GM23248 (cell line): ENCODE results near the gene PIF1.

Source experiments
- EZH2 ChIP-seq: fragments of 200-600 bp; sonication (generic); IDR thresholded peaks from 2 replicates; pipeline ENCODE4 v1.6.1; 2018; ENCODE audit warnings: antibody characterized with exemption, mild to moderate bottlenecking; ENCODE audit not compliant: insufficient read depth, poor library complexity, severe bottlenecking
- EZH2phosphoT487 ChIP-seq: fragments of 200-600 bp; sonication (generic); IDR thresholded peaks from 2 replicates; pipeline ENCODE4 v1.6.1; 2018; ENCODE audit warnings: antibody characterized with exemption, moderate library complexity, mild to moderate bottlenecking, low read depth; ENCODE audit not compliant: insufficient read depth

DNA sequence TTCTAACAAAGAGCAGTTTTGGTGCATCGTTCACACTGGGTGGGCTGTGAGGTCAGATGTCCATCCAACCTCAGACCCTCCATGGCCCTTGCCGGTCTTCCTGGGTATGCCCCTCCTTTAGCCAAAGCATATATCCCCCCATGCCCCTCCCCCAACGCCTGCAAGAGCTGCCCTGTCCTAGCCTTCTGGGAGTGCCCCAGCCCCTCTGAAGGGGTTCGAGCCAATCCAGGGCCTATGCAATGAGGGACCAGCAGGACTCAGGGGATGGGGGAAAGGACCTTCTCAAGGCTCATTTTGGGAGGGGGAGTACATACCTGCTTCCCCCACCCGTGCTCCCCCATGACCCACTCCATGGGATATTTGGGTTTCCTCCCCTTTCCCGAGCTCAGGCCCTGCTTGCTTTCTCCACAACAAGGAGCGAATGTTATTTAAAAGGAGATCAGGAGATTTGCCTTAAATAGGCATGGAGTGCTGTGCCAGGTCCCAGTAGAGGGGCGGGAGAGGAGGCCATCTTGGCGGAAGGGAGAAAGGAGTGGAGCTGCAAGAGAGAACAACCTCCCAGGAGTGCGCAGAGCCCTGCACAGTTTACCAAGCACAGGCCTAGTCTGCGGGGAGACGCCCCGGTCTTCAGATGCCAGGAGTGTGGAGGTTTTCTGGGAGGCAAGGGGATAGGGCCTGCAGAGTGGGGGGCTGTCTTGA, 18.2 kb downstream of the PIF1 start:
- TF ChIP-seq EZH2 (no peak), EZH2phosphoT487 (no peak)
